ENCODE data around the gene CADM2.

The CADM2 gene

DNA sequence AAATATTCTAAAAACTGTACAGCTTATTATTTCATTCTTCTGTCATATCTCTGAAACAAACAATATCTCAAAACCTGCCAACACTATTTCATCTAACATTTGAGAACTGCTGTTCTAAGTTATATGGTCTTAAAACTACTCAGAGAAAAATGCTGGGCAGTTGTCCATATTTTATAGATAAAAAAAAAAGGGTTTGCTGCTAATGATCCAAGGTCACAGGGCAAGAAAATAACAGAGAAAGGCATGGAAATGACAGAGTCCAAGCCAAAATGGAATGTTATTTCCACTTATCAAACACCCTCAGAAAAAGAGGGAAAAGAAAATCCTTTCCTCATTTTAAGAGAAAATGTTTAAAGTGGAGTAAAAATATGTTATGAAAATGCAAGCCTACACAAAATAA lies 313.1 kb downstream of the CADM2 start:
- TF ChIP-seq, protein P1, sequence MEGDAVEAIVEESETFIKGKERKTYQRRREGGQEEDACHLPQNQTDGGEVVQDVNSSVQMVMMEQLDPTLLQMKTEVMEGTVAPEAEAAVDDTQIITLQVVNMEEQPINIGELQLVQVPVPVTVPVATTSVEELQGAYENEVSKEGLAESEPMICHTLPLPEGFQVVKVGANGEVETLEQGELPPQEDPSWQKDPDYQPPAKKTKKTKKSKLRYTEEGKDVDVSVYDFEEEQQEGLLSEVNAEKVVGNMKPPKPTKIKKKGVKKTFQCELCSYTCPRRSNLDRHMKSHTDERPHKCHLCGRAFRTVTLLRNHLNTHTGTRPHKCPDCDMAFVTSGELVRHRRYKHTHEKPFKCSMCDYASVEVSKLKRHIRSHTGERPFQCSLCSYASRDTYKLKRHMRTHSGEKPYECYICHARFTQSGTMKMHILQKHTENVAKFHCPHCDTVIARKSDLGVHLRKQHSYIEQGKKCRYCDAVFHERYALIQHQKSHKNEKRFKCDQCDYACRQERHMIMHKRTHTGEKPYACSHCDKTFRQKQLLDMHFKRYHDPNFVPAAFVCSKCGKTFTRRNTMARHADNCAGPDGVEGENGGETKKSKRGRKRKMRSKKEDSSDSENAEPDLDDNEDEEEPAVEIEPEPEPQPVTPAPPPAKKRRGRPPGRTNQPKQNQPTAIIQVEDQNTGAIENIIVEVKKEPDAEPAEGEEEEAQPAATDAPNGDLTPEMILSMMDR (IDR thresholded peaks at IDR 0.05; ENCODE audit: unreplicated experiment in 3 of 3): no peak

DNA sequence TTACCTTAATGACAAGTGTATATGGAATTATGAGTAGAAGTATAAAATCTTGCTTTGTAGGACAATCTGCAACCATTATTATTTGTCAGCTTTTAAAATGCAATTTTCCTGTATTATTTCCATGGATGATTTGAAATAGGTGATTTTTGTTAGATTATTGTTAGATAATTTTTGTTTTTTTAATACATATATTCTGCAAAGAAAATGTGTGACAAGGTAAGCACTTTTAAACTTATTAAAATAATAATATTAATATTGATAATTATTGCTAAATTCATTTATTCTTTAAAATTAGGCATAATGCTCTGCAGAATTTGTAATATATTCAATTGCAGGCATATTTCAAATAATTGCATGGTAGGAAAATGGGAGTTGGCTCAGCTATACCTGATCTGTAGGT lies 329.5 kb downstream of the CADM2 start:
- no peaks in the 10 kb centered on the region for H3K36me3 Mint-ChIP-seq (ENCODE audit: low read depth)
- TF ChIP-seq, protein P1 (IDR thresholded peaks at IDR 0.05; ENCODE audit: unreplicated experiment in 3 of 3): no peak
- no peaks in the 10 kb centered on the region for H3K4me1 Mint-ChIP-seq
- H3K27me3 Mint-ChIP-seq (ENCODE audit: low read depth): no peaks in the 10 kb centered on the region
- H3K27ac Mint-ChIP-seq: no peak overlapping the region
- H3K4me3 Mint-ChIP-seq: no peak overlapping the region
- no peaks in the 10 kb centered on the region for H3K9me3 Mint-ChIP-seq

More for the DNA sequence above, 313.1 kb downstream of the CADM2 start:
- H3K27ac Mint-ChIP-seq: no peak overlapping the region
- H3K9me3 Mint-ChIP-seq: no peaks in the 10 kb centered on the region
- H3K27me3 Mint-ChIP-seq (ENCODE audit: low read depth): no peaks in the 10 kb centered on the region
- no peak overlapping the region for H3K4me3 Mint-ChIP-seq
- H3K36me3 Mint-ChIP-seq (ENCODE audit: low read depth): no peaks in the 10 kb centered on the region
- H3K4me1 Mint-ChIP-seq: no peaks in the 10 kb centered on the region

GRCh38 chr3:85297291-85297690 lies 338.5 kb downstream of the CADM2 start:
- Mint-ChIP-seq H3K36me3 (ENCODE audit: low read depth) (no peaks in the 10 kb centered on the region), H3K27me3 (ENCODE audit: low read depth) (no peaks in the 10 kb centered on the region), H3K9me3 (no peaks in the 10 kb centered on the region), H3K4me1 (no peaks in the 10 kb centered on the region), H3K27ac (no peak overlapping the region), H3K4me3 (no peak overlapping the region)
- TF ChIP-seq, protein P1 (IDR thresholded peaks at IDR 0.05; ENCODE audit: unreplicated experiment in 3 of 3): no peak

- no peaks in the 10 kb centered on the region for H3K27me3 Mint-ChIP-seq (ENCODE audit: low read depth)
- no peak overlapping the region for H3K4me3 Mint-ChIP-seq
- H3K27ac Mint-ChIP-seq: no peak overlapping the region
- TF ChIP-seq, protein P1 (IDR thresholded peaks at IDR 0.05; ENCODE audit: unreplicated experiment in 3 of 3): no peak
- H3K9me3 Mint-ChIP-seq: no peaks in the 10 kb centered on the region
- H3K36me3 Mint-ChIP-seq (ENCODE audit: low read depth): no peaks in the 10 kb centered on the region
- no peaks in the 10 kb centered on the region for H3K4me1 Mint-ChIP-seq
Observed at GRCh38 chr3:85298032-85298431, 339.2 kb downstream of the CADM2 start.

GRCh38 chr3:85303156-85303555 lies 344.4 kb downstream of the CADM2 start:
- TF ChIP-seq, protein P1 (IDR thresholded peaks at IDR 0.05; ENCODE audit: unreplicated experiment in 3 of 3): no peak
- Mint-ChIP-seq H3K27ac (no peak overlapping the region), H3K9me3 (no peaks in the 10 kb centered on the region), H3K4me1 (no peaks in the 10 kb centered on the region), H3K4me3 (no peak overlapping the region), H3K27me3 (ENCODE audit: low read depth) (no peaks in the 10 kb centered on the region), H3K36me3 (ENCODE audit: low read depth) (no peaks in the 10 kb centered on the region)

DNA sequence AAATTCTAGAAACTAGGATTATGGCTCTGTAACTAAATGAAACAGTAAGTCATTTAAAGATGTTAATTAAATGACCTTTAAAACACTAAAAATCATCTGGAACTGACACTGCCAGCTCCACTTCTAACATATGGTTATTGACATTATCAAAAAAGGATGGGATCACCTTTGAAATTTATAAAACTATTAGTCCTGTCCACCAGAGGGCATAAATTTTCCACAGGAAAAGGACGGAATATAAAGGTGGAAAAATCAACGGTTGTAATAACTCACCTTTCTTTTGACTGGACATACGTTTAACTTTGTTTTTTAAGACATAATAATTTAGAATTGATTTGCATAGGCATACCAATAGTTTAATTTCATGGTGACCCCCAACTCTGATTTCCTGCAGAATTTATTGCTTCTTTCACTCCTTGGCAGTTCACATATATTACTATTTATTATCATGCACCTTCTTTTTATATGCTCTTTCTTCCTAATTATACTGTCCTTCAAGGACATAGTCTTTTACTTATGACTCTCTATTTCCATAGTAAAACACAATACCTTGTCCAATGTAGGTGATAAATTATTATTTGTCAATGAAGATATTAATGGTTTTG lies 345.7 kb downstream of the CADM2 start:
- TF ChIP-seq, protein P1 (IDR thresholded peaks at IDR 0.05; ENCODE audit: unreplicated experiment in 3 of 3): peak; percentile 32 to 48 (median 40)
- Mint-ChIP-seq H3K9me3 (no peaks in the 10 kb centered on the region), H3K4me3 (no peak overlapping the region), H3K4me1 (no peaks in the 10 kb centered on the region), H3K27ac (no peak overlapping the region), H3K36me3 (ENCODE audit: low read depth) (no peaks in the 10 kb centered on the region), H3K27me3 (ENCODE audit: low read depth) (no peaks in the 10 kb centered on the region)
